Stomach (tissue), 9 donors: Measurements from ENCODE around the gene SORCS2. TPM values are rescaled to one million over a fixed set of nuclear protein-coding genes. Genes with fewer than 3 reads are reported as not detected.
A peak's percentile ranks its signal among the peaks of the same experiment; 100 is the strongest.

Source experiments
- DNase-seq, 2 donors: peaks; one replicate each; pipeline versions ENCODE4 v3.0.0 to v3.0.0-alpha.2; 2013 to 2019
- H3K27ac ChIP-seq, 5 donors: fragments of 200-600 bp in 4 of 5; sonication (generic) in 4 of 5; one replicate each; pipeline ENCODE4 v1.5.1; 2013 to 2019; ENCODE audit warnings: mild to moderate bottlenecking in 1 of 5, moderate library complexity in 1 of 5
- H3K27me3 ChIP-seq, 3 donors: fragments of 200-600 bp; sonication (generic); one replicate each; pipeline ENCODE4 v1.5.1; 2017 to 2019; ENCODE audit warnings: mixed run types in 1 of 3
- H3K36me3 ChIP-seq, 4 donors: fragments of 200-600 bp; sonication (generic); 1 replicate in 3 of 4; 2 replicates in 1 of 4; pipeline ENCODE4 v1.5.1; 2016 to 2019
- H3K4me1 ChIP-seq, 4 donors: fragments of 200-600 bp; sonication (generic); one replicate each; pipeline ENCODE4 v1.5.1; 2016 to 2019
- H3K4me3 ChIP-seq, 4 donors: fragments of 200-600 bp; sonication (generic) in 3 of 4; one replicate each; pipeline ENCODE4 v1.5.1; 2016 to 2019; ENCODE audit warnings: mild to moderate bottlenecking in 1 of 4
- H3K9me3 ChIP-seq, 4 donors: fragments of 200-600 bp; sonication (generic); one replicate each; pipeline ENCODE4 v1.5.1; 2016 to 2019
- CTCF ChIP-seq, 7 experiments: fragments of 450-650 bp in 4 of 7; fragments of 200-600 bp in 3 of 7; sonication (generic) in 3 of 7; IDR thresholded peaks; one replicate each; pipeline ENCODE4 v1.5.1; 2016 to 2019; ENCODE audit warnings: antibody characterized with exemption in 7 of 7, control low read depth in 2 of 7, mild to moderate bottlenecking in 1 of 7
- EP300 ChIP-seq: sonication (generic); formaldehyde crosslinking; IDR thresholded peaks from one replicate; pipeline ENCODE4 v1.6.1; 2017; ENCODE audit warnings: antibody characterized with exemption
- POLR2A ChIP-seq, 4 donors: fragments of 450-650 bp; IDR thresholded peaks; one replicate each; pipeline ENCODE4 v1.6.1; 2016; ENCODE audit warnings: antibody characterized with exemption in 4 of 4, control low read depth in 2 of 4, mild to moderate bottlenecking in 1 of 4, moderate library complexity in 1 of 4
- POLR2AphosphoS5 ChIP-seq, 3 donors: sonication (generic); formaldehyde crosslinking; IDR thresholded peaks; one replicate each; pipeline ENCODE4 v1.6.1; 2016; ENCODE audit warnings: antibody characterized with exemption in 3 of 3
- WGBS, 5 donors: extraction: QIAGEN DNeasy Blood & Tissue Kit in 3 of 5; methylation state at CpG; one replicate each; pipeline versions ENCODE4 v1.1.5 to v1.1.7; 2013 to 2018; 5-methylcytosine and 5-hydroxymethylcytosine counted together
- intact Hi-C: fragments of 100-400 bp; cut with DNase I; formaldehyde crosslinking; loops from one replicate; pipeline ENCODE4 v1.15.1; 2023; ENCODE audit warnings: low total_unique reads
- polyA plus RNA-seq, 3 donors: library from polyadenylated mRNA; stranded (reverse); fragments of 200-250 nt; gene quantifications; one replicate each; pipeline ENCODE4 v1.2.3, GENCODE V29; 2013
- total RNA-seq, 5 donors: library from RNA; depleted of rRNA; stranded (reverse); fragments of >200 nt; gene quantifications; one replicate each; pipeline versions ENCODE4 v1.1.0 to v1.2.3, GENCODE V29; 2014 to 2016
- donor health status: healthy with polysubstance abuse.
- donor health status: Bipolar disorder and iron deficiency.
- donor health status: healthy.

The SORCS2 gene
- total and polyA plus RNA-seq, 8 donors, result under 0.01 to 13.0 (median 0.50) TPM; not detected in 1

DNA sequence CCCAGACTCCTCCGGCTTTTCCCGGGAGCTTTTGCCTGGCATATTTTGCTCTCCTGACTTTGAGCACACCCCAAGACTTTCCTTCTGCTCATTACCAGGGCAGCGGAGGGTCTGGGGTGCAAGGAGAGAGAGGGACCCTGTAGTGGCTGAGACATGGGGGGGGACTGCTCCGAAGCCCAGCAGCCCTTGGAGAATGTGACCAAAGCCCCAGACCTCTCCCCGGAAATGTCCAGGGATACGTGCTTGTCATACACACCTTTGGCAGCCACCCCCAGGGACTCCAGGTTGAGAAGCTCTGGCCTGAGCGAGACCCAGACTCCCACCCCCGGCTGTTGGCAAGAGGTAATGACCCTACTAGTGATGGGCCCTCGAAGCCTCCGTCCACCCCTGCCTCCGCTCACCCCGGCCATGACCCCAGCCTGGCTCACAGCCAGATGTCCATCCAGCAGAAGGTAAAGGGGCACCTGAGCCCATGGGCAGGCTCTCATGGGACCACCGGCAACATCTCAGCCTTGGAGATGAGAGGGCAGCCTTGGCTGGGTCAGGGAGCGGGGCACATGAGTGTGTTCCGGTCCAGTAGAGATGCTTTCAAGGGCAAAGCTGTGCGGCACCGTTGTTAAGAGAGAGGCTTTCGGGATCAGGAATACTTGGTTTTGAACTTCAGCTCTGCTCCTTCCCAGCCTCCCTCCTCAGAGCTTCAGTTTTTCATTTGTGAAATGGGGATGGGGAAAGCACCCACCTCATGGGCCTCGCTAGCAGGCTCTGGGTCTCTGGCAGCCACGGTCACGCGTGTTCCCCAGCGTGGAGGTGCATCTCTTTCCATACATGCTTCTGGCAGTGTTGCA, 240.4 kb downstream of the SORCS2 start:
- Histone ChIP-seq H3K9me3 (no peaks in the 10 kb centered on the region), H3K27me3 (peaks cover 0 to 9% (median 0%) of the 10 kb centered on the region in 3 donors), H3K36me3 (no peaks in the 10 kb centered on the region), H3K4me3 (peak overlapping the region in 2 of 4 donors; percentile 0 to 23), H3K27ac (peak overlapping the region in 1 of 5 donors; percentile 2), H3K4me1 (peaks cover 0 to 20% (median 14%) of the 10 kb centered on the region in 4 donors)
- WGBS, 5 donors, result 89 to 93% (median 90%) methylated on average over 14 to 23 of the region's 23 CpGs
- intact Hi-C loops, result no loop called here
- no peak for DNase-seq
- TF ChIP-seq POLR2AphosphoS5 (IDR thresholded peaks at IDR 0.05) (no peak), POLR2A (IDR thresholded peaks at IDR 0.05) (no peak), EP300 (no peak), CTCF (IDR thresholded peaks at IDR 0.05) (no peak)

GRCh38 chr4:7433376-7434140, 241.2 kb downstream of the SORCS2 start:
- no peak for DNase-seq
- no peaks in the 10 kb centered on the region for H3K36me3 ChIP-seq
- no peak overlapping the region for H3K27ac ChIP-seq
- intact Hi-C loops, result no loop called here
- TF ChIP-seq POLR2AphosphoS5 (IDR thresholded peaks at IDR 0.05), result no peak
- no peak for TF ChIP-seq EP300
- TF ChIP-seq POLR2A (IDR thresholded peaks at IDR 0.05), result no peak
- TF ChIP-seq CTCF (IDR thresholded peaks at IDR 0.05), result no peak
- 87 to 91% (median 90%) methylated on average over 20 to 28 of the region's 28 CpGs for WGBS, 5 donors
- peak overlapping the region in 1 of 4 donors; percentile 23 for H3K4me3 ChIP-seq
- peaks cover 0 to 9% (median 0%) of the 10 kb centered on the region in 3 donors for H3K27me3 ChIP-seq
- H3K9me3 ChIP-seq, result no peaks in the 10 kb centered on the region
- H3K4me1 ChIP-seq, result peaks cover 0 to 20% (median 14%) of the 10 kb centered on the region in 4 donors

- no peak for DNase-seq
- H3K27ac ChIP-seq, result peak overlapping the region in 1 of 5 donors; percentile 20
- TF ChIP-seq POLR2A (IDR thresholded peaks at IDR 0.05) (no peak), POLR2AphosphoS5 (IDR thresholded peaks at IDR 0.05) (no peak), EP300 (no peak), CTCF (IDR thresholded peaks at IDR 0.05) (no peak)
Observed at GRCh38 chr4:7434141-7434765, 241.9 kb downstream of the SORCS2 start.

GRCh38 chr4:7434766-7435150, 242.4 kb downstream of the SORCS2 start, which contains the start of gene PSAPL1:
TSS of gene PSAPL1 (minus strand) at chr4:7434930. CDS start at chr4:7434879, 51 bp downstream.
- Histone ChIP-seq H3K27ac (peak within 1 kb of the TSS in 4 of 5 donors; percentile 11 to 73 (median 34)), H3K4me3 (peak within 1 kb of the TSS in 1 of 4 donors; percentile 23), H3K9me3 (peaks cover 0 to 8% (median 0%) of the 10 kb centered on the region in 4 donors), H3K36me3 (no peaks in the 10 kb centered on the region), H3K4me1 (peaks cover 0 to 20% (median 14%) of the 10 kb centered on the region in 4 donors), H3K27me3 (peaks cover 0 to 9% (median 0%) of the 10 kb centered on the region in 3 donors)
- peak; percentile 74 to 87 for DNase-seq
- WGBS, 5 donors, result 14 to 32% (median 22%) methylated on average over 7 of the region's 7 CpGs
- intact Hi-C loops, result no loop called here
- TF ChIP-seq EP300, result no peak
- peak in 1 of 3 donors; percentile 74 for TF ChIP-seq POLR2AphosphoS5 (IDR thresholded peaks at IDR 0.05)
- no peak for TF ChIP-seq POLR2A (IDR thresholded peaks at IDR 0.05)

More at GRCh38 chr4:7434141-7434765, 241.9 kb downstream of the SORCS2 start:
- WGBS, 5 donors, result 82 to 87% (median 87%) methylated on average over 15 to 26 of the region's 26 CpGs
- peaks cover 0 to 9% (median 0%) of the 10 kb centered on the region in 3 donors for H3K27me3 ChIP-seq
- intact Hi-C loops, result no loop called here
- H3K4me3 ChIP-seq, result peak overlapping the region in 1 of 4 donors; percentile 23
- peaks cover 0 to 20% (median 14%) of the 10 kb centered on the region in 4 donors for H3K4me1 ChIP-seq
- no peaks in the 10 kb centered on the region for H3K36me3 ChIP-seq
- peaks cover 0 to 6% (median 0%) of the 10 kb centered on the region in 4 donors for H3K9me3 ChIP-seq
